Endothelial cell (in vitro differentiated cells): ENCODE results near the gene LRCH3. TPM values are rescaled to one million over a fixed set of nuclear protein-coding genes. Genes with fewer than 3 reads are reported as not detected.

Experiments used
- DNase-seq: peaks from one replicate; pipeline ENCODE4 v3.0.0; 2021; ENCODE audit warnings: low spot score
- H3K27ac Mint-ChIP-seq: one replicate; pipeline ENCODE4 v1.8.0; 2021; ENCODE audit warnings: mixed read lengths, inconsistent platforms; ENCODE audit not compliant: unreplicated experiment
- H3K27me3 Mint-ChIP-seq: one replicate; pipeline ENCODE4 v1.8.0; 2021; ENCODE audit warnings: mild to moderate bottlenecking, moderate library complexity, mixed read lengths, inconsistent platforms; ENCODE audit not compliant: unreplicated experiment
- H3K36me3 Mint-ChIP-seq: one replicate; pipeline ENCODE4 v1.8.0; 2021; ENCODE audit warnings: mild to moderate bottlenecking, low read depth, mixed read lengths, inconsistent platforms; ENCODE audit not compliant: unreplicated experiment
- H3K4me1 Mint-ChIP-seq: one replicate; pipeline ENCODE4 v1.8.0; 2021; ENCODE audit warnings: mild to moderate bottlenecking, mixed read lengths, inconsistent platforms; ENCODE audit not compliant: unreplicated experiment
- H3K4me3 Mint-ChIP-seq: one replicate; pipeline ENCODE4 v1.8.0; 2021; ENCODE audit warnings: mild to moderate bottlenecking, mixed read lengths, inconsistent platforms; ENCODE audit not compliant: unreplicated experiment
- H3K9me3 Mint-ChIP-seq: one replicate; pipeline ENCODE4 v1.8.0; 2021; ENCODE audit warnings: mixed read lengths, inconsistent platforms; ENCODE audit not compliant: unreplicated experiment
- total RNA-seq: library from RNA; stranded (reverse); fragmentation: NEBNext Ultra II Directional; extraction: Animal tissue kit (Norgen Biotek cat#: 25700); gene quantifications from one replicate; pipeline ENCODE4 v1.2.1, GENCODE V29; 2021; ENCODE audit not compliant: unreplicated experiment
- TF ChIP-seq, protein P1 (sequence below): fragments of 200-600 bp; sonication (generic); IDR thresholded peaks from one replicate; pipeline ENCODE4 v1.5.0; 2021; ENCODE audit warnings: antibody characterized with exemption; ENCODE audit not compliant: unreplicated experiment

The LRCH3 gene
- total RNA-seq, 1 donor from 2014 or later, result 62.2 TPM

DNA sequence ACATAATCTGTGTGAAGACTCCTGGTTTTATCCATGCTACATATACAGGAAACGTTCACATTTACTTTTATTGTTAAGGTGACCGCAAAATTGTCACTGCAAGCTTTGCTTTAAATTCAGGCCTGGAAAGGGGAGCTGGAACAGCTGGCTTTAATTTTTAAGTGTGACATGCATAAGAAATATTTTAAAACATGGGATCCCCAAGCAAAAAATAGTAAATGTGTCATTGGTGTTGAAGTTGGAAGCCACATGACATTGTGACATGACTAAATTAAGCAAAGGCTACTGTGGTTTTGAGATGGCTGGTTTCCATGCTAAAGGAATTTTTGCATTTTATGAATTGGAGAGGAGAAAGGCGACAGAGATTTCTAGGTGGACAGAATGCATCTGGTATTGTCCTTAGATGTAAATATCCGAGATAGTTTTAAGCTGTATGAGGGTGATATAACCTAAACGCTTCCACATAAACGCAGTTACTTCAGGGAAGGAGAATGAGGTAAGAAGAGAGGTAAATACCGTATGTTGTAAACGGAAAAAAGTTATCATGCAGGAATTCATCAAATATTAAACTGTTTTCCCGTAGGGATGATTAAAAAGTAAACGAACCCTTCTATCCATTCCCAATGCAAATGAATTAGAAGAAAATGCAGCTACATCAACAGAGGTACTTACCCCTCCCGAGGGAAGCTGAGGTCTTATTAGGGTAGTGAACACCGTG, 42.3 kb upstream of the LRCH3 start:
- TF ChIP-seq, protein P1, sequence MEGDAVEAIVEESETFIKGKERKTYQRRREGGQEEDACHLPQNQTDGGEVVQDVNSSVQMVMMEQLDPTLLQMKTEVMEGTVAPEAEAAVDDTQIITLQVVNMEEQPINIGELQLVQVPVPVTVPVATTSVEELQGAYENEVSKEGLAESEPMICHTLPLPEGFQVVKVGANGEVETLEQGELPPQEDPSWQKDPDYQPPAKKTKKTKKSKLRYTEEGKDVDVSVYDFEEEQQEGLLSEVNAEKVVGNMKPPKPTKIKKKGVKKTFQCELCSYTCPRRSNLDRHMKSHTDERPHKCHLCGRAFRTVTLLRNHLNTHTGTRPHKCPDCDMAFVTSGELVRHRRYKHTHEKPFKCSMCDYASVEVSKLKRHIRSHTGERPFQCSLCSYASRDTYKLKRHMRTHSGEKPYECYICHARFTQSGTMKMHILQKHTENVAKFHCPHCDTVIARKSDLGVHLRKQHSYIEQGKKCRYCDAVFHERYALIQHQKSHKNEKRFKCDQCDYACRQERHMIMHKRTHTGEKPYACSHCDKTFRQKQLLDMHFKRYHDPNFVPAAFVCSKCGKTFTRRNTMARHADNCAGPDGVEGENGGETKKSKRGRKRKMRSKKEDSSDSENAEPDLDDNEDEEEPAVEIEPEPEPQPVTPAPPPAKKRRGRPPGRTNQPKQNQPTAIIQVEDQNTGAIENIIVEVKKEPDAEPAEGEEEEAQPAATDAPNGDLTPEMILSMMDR, result no peak
- no peaks in the 10 kb centered on the region for H3K27me3 Mint-ChIP-seq
- DNase-seq, result no peak
- H3K4me1 Mint-ChIP-seq, result peaks cover 14% of the 10 kb centered on the region
- H3K27ac Mint-ChIP-seq, result peak overlapping the region; percentile 28
- no peaks in the 10 kb centered on the region for H3K9me3 Mint-ChIP-seq
- H3K4me3 Mint-ChIP-seq, result peak overlapping the region; percentile 97
- H3K36me3 Mint-ChIP-seq, result peaks cover 9% of the 10 kb centered on the region

DNA sequence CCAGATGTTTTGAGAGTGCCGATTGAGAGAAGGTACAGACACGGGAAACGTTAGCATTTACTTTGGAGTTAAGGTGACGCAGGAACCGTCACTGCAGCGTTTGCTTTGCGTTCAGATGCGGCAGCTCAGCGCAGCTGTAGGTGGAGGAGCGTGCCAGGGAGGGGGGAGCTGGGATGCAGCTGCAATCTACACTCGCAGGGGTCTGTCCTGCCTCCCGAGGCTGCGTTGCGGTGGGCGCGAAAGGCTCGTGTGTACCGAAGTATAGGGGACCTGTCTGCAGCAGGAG, 41.8 kb upstream of the LRCH3 start:
- Mint-ChIP-seq H3K27ac (peak overlapping the region; percentile 28), H3K36me3 (peaks cover 9% of the 10 kb centered on the region), H3K27me3 (no peaks in the 10 kb centered on the region), H3K4me1 (peaks cover 14% of the 10 kb centered on the region), H3K9me3 (no peaks in the 10 kb centered on the region), H3K4me3 (peak overlapping the region; percentile 97)
- DNase-seq, result no peak
- TF ChIP-seq, protein P1, result no peak

DNA sequence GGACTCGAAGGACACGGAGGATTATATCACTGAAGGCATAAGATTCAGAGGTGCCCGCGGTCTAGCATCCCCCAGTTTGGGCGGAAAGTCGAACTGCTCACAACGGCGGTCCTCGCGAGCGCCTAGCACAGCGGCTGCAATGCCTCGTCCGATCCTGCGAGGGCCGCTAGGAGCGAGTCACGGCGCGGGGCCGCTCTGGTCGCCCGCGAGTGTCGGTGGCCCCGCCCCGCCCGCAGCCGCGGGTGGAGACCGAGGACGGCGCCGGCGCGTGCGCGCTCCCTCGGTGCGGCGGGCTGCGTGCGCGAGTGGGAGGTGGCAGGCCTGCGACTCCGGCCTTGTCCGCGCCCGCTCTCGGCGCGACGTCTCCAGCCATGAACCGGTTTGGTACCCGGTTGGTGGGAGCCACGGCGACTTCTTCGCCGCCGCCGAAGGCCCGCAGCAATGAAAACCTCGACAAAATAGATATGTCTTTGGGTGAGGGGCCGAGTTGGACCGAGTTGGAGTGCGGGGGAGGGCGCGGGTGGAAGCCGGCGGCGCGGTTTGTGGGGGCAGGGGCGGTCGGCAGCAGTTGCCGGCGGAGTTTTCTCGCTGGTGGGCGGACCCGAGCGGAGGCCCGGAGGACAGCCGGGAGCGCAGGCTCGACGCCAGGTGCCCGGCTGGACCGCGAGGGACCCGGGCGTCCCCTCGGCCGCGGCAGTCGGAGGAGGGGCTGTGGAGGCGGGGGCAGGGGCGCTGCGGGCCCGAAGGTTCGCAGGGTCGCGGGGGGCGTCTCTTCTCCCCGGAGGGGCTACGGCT, 41.3 kb upstream of the LRCH3 start, which contains the start of gene FYTTD1:
TSS of gene FYTTD1 (plus strand) at position 283 of the 795 bp plus-strand sequence. CDS start at position 372, 89 bp downstream.
- peaks cover 14% of the 10 kb centered on the region for H3K4me1 Mint-ChIP-seq
- no peaks in the 10 kb centered on the region for H3K9me3 Mint-ChIP-seq
- peak within 1 kb of the TSS; percentile 70 for H3K27ac Mint-ChIP-seq
- TF ChIP-seq, protein P1, result peak; percentile 16
- peak; percentile 77 for DNase-seq
- peaks cover 9% of the 10 kb centered on the region for H3K36me3 Mint-ChIP-seq
- H3K27me3 Mint-ChIP-seq, result no peaks in the 10 kb centered on the region
- H3K4me3 Mint-ChIP-seq, result peak within 1 kb of the TSS; percentile 98

DNA sequence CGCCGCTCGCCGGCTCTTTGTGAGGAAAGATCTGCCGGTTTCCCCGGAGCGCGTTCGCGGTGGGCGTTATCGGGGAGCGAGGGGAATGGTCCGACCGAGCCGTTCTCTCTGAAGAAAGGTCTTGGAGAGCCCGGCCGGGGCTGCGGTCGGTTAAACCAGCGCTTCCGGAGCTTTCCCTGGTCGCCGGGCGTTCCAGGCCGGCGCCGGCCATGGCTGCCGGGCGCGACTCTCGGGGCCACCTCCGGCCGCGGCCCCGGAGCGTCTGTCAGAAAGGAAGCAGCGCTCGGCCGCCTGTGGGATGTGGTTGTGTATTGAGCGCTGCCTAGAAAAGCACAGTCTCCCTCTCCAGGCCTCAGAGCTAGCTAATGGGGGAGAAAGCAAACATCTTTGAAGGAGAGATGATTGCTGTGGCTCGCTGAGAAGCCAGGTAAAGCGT, 40.6 kb upstream of the LRCH3 start:
- H3K4me1 Mint-ChIP-seq, result peaks cover 14% of the 10 kb centered on the region
- peak overlapping the region; percentile 98 for H3K4me3 Mint-ChIP-seq
- TF ChIP-seq, protein P1, result no peak
- H3K36me3 Mint-ChIP-seq, result peaks cover 9% of the 10 kb centered on the region
- H3K9me3 Mint-ChIP-seq, result no peaks in the 10 kb centered on the region
- peak overlapping the region; percentile 70 for H3K27ac Mint-ChIP-seq
- no peaks in the 10 kb centered on the region for H3K27me3 Mint-ChIP-seq
- peak; percentile 70 for DNase-seq
